Fibroblast of lung (primary cell): Measurements from ENCODE around the gene CFL2.

ENCODE experiments used
- CTCF ChIP-seq, 2 donors: IDR thresholded peaks in 1 of 2; conservative IDR thresholded peaks in 1 of 2; 1 replicate in 1 of 2; 2 replicates in 1 of 2; pipeline ENCODE4 v1.5.1; 2011 to 2012; ENCODE audit warnings: low read length in 2 of 2, control low read depth in 1 of 2, inconsistent platforms in 1 of 2, low read depth in 1 of 2, mild to moderate bottlenecking in 1 of 2
- EZH2 ChIP-seq: IDR thresholded peaks from 2 replicates; pipeline ENCODE4 v1.5.1; 2012; ENCODE audit warnings: low read length, control low read depth, mild to moderate bottlenecking; ENCODE audit errors: missing control alignments

GRCh38 chr14:34750670-34751069, 36.3 kb upstream of the CFL2 start:
- no peak for TF ChIP-seq CTCF (conservative IDR thresholded peaks at IDR 0.05 in 1 of 2, IDR thresholded peaks at IDR 0.05 in 1 of 2; ENCODE audit: low read depth in 1 of 2, low read length in 2 of 2)
- no peak for TF ChIP-seq EZH2
